Keratinocyte (primary cell): Measurements from ENCODE around the gene S1PR3. TPM values are rescaled to one million over a fixed set of nuclear protein-coding genes. Genes with fewer than 3 reads are reported as not detected.

ENCODE experiments used
- DNase-seq: peaks from one replicate; pipeline ENCODE4 v3.0.0-alpha.2; 2011; ENCODE audit warnings: low read depth, missing footprints, low spot score
- FAIRE-seq: peaks from 2 replicates; lab custom pipeline; 2011; peaks lifted over from hg19 to GRCh38; lab: Jason Lieb, UNC
- H2AFZ ChIP-seq: 2 replicates; pipeline ENCODE4 v1.6.0; 2012; ENCODE audit warnings: low read length, control low read depth, inconsistent platforms; ENCODE audit not compliant: control insufficient read depth
- H3K27ac ChIP-seq: 2 replicates; pipeline ENCODE4 v1.5.1; 2011; ENCODE audit warnings: low read length; ENCODE audit not compliant: control insufficient read depth, insufficient read depth
- H3K27me3 ChIP-seq: 3 replicates; pipeline ENCODE4 v1.6.0; 2011; ENCODE audit warnings: low read length; ENCODE audit not compliant: control insufficient read depth, insufficient read depth; ENCODE audit errors: extremely low read depth
- H3K36me3 ChIP-seq, 2 experiments: 2 replicates in 1 of 2; 3 replicates in 1 of 2; pipeline ENCODE4 v1.5.1; 2011; ENCODE audit warnings: low read length in 2 of 2, mild to moderate bottlenecking in 1 of 2; ENCODE audit not compliant: control insufficient read depth in 2 of 2, insufficient read depth in 2 of 2; ENCODE audit errors: extremely low read depth in 1 of 2
- H3K4me1 ChIP-seq: 3 replicates; pipeline ENCODE4 v1.5.1; 2011; ENCODE audit warnings: low read length; ENCODE audit not compliant: control insufficient read depth, insufficient read depth; ENCODE audit errors: extremely low read depth
- H3K4me2 ChIP-seq: 3 replicates; pipeline ENCODE4 v1.6.0; 2011; ENCODE audit warnings: low read depth, low read length; ENCODE audit not compliant: control insufficient read depth, insufficient read depth; ENCODE audit errors: extremely low read depth
- H3K4me3 ChIP-seq, 3 experiments: fragments of 200-600 bp in 1 of 3; sonication (generic) in 1 of 3; 2 replicates in 2 of 3; 3 replicates in 1 of 3; pipeline ENCODE4 v1.5.1; 2011 to 2016; ENCODE audit warnings: low read length in 3 of 3, mild to moderate bottlenecking in 3 of 3, control low read depth in 2 of 3, inconsistent platforms in 1 of 3, low read depth in 1 of 3, mixed read lengths in 1 of 3, mixed run types in 1 of 3, moderate library complexity in 1 of 3; ENCODE audit not compliant: control insufficient read depth in 2 of 3, insufficient read depth in 2 of 3; ENCODE audit errors: extremely low read depth in 1 of 3
- H3K79me2 ChIP-seq: 2 replicates; pipeline ENCODE4 v1.6.0; 2012; ENCODE audit warnings: low read length; ENCODE audit not compliant: control insufficient read depth, insufficient read depth
- H3K9ac ChIP-seq: 3 replicates; pipeline ENCODE4 v1.6.0; 2011; ENCODE audit warnings: low read length; ENCODE audit not compliant: control insufficient read depth, insufficient read depth; ENCODE audit errors: extremely low read depth
- H3K9me1 ChIP-seq: 3 replicates; pipeline ENCODE4 v1.6.0; 2011; ENCODE audit warnings: low read length; ENCODE audit not compliant: control insufficient read depth, insufficient read depth; ENCODE audit errors: extremely low read depth
- H3K9me3 ChIP-seq: 2 replicates; pipeline ENCODE4 v1.5.1; 2012; ENCODE audit warnings: low read depth, low read length; ENCODE audit not compliant: control insufficient read depth
- H4K20me1 ChIP-seq: 3 replicates; pipeline ENCODE4 v1.6.0; 2011; ENCODE audit warnings: low read length; ENCODE audit not compliant: control insufficient read depth, insufficient read depth; ENCODE audit errors: extremely low read depth
- EZH2 ChIP-seq: IDR thresholded peaks from one replicate; pipeline ENCODE4 v1.6.1; 2012; ENCODE audit warnings: inconsistent platforms, mild to moderate bottlenecking, low read length, moderate library complexity
- dilution Hi-C: fragments of 300-500 bp; cut with MboI; formaldehyde crosslinking; loops from one replicate; pipeline ENCODE4 v1.7.0; 2020; ENCODE audit warnings: low sequenced_read_pairs; ENCODE audit not compliant: extremely low pct_ligation_motif_present
- polyA plus RNA-seq, 5 experiments: library from polyadenylated mRNA; depleted of rRNA in 3 of 5; stranded (reverse) in 3 of 5; stranded (forward) in 1 of 5; unstranded in 1 of 5; fragments of >200 nt; gene quantifications; 1 replicate in 1 of 5; 2 replicates in 3 of 5; 3 replicates in 1 of 5; pipeline versions ENCODE4 v1.2.1 to v1.2.3, GENCODE V29; 2011 to 2012; ENCODE audit warnings: missing spikeins in 2 of 5, low read depth in 1 of 5, low replicate concordance in 1 of 5
- TF ChIP-seq, protein P1 (sequence below), 3 experiments: IDR thresholded peaks in 1 of 3; conservative IDR thresholded peaks in 1 of 3; optimal IDR thresholded peaks in 1 of 3; 2 replicates in 2 of 3; 3 replicates in 1 of 3; pipeline versions ENCODE3 to v1.5.1; 2011; ENCODE audit warnings: low read length in 3 of 3, mild to moderate bottlenecking in 3 of 3, moderate library complexity in 2 of 3, control low read depth in 1 of 3, inconsistent platforms in 1 of 3; ENCODE audit not compliant: insufficient read depth in 2 of 3; ENCODE audit errors: extremely low read depth in 1 of 3

Gene S1PR3
- polyA plus RNA-seq, 1 donor (not counting 4 experiments of a cell fraction or from before 2014, with no cell fraction given): 4.1 TPM

DNA sequence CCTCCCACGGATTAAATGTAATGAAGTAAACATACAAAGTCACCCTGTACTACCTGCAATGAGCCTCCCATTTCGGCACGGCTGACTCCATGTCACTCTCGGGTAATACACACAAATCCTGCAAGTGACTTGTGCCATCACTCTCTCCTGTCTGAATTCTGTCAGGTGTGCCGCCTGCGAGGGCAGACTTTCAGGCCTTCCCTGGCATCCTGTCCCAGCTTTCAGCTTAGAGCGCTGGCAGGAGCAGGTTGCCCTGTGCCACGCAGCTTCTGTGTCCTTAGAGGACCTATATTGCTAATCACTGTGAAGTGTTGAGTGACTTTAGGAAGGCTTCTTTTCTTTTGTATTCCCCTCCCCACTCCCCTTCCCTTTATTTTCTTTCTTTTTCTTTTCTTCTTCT lies 25.8 kb upstream of the S1PR3 start:
- no peaks in the 10 kb centered on the region for H3K9me1 ChIP-seq
- TF ChIP-seq, protein P1, sequence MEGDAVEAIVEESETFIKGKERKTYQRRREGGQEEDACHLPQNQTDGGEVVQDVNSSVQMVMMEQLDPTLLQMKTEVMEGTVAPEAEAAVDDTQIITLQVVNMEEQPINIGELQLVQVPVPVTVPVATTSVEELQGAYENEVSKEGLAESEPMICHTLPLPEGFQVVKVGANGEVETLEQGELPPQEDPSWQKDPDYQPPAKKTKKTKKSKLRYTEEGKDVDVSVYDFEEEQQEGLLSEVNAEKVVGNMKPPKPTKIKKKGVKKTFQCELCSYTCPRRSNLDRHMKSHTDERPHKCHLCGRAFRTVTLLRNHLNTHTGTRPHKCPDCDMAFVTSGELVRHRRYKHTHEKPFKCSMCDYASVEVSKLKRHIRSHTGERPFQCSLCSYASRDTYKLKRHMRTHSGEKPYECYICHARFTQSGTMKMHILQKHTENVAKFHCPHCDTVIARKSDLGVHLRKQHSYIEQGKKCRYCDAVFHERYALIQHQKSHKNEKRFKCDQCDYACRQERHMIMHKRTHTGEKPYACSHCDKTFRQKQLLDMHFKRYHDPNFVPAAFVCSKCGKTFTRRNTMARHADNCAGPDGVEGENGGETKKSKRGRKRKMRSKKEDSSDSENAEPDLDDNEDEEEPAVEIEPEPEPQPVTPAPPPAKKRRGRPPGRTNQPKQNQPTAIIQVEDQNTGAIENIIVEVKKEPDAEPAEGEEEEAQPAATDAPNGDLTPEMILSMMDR (optimal IDR thresholded peaks at IDR 0.05 in 1 of 3, IDR thresholded peaks at IDR 0.05 in 1 of 3, conservative IDR thresholded peaks at IDR 0.05 in 1 of 3; ENCODE audit: extremely low read depth in 1 of 3, insufficient read depth in 2 of 3, low read length in 3 of 3): no peak
- TF ChIP-seq EZH2: no peak
- H3K4me1 ChIP-seq: no peaks in the 10 kb centered on the region
- no peak for FAIRE-seq
- H3K9ac ChIP-seq: no peak overlapping the region
- H3K4me3 ChIP-seq: no peak overlapping the region
- dilution Hi-C loops: no loop called here
- peaks cover 3% of the 10 kb centered on the region for H3K27me3 ChIP-seq
- H4K20me1 ChIP-seq: no peaks in the 10 kb centered on the region
- H3K4me2 ChIP-seq: no peak overlapping the region
- DNase-seq: no peak
- no peaks in the 10 kb centered on the region for H3K79me2 ChIP-seq
- H3K36me3 ChIP-seq: no peaks in the 10 kb centered on the region
- H3K9me3 ChIP-seq: no peaks in the 10 kb centered on the region
- H2AFZ ChIP-seq: no peak overlapping the region
- H3K27ac ChIP-seq: no peak overlapping the region

DNA sequence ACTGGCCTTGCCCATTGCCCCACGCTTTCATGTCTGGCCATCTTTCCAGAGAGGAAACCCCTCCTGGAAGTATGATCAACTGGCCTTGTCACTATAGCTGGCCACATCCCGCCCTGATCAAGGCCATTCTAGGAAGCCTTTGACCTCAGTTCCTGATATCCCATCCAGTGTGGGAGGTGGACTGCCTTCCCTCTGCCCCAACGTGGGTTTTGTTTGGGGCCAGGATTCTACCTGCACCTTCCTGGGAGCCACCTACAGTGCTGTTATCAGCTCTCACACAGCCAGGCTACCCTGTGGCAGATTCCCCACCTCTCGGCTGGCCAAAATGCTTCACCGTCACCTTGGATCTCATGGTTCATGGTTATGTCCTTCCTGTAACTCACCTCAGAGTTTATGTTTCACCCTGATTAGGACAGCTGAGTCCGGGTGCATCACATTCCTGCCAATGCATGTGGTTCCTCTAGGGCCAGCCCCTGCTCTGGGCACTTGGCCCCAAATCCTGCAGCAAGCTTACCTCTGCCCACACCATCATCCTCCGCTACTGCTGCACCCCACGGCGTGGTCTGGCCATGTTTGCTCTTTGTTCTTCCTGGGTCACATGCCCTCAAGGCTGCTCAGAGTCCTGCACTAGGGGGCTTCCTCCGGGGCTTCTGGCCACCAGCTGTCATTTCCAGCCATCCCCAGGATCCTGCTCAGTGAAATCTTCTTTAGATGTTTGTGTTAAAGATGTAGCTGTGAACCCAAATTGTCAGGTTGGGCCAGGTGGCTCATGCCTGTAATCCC lies 24.2 kb upstream of the S1PR3 start:
- H2AFZ ChIP-seq: no peak overlapping the region
- no peaks in the 10 kb centered on the region for H3K9me3 ChIP-seq
- H3K36me3 ChIP-seq: no peaks in the 10 kb centered on the region
- H3K9ac ChIP-seq: no peak overlapping the region
- peaks cover 3% of the 10 kb centered on the region for H3K27me3 ChIP-seq
- no peaks in the 10 kb centered on the region for H3K79me2 ChIP-seq
- dilution Hi-C loops: no loop called here
- no peak overlapping the region for H3K4me3 ChIP-seq
- FAIRE-seq: no peak
- H3K27ac ChIP-seq: no peak overlapping the region
- no peak for DNase-seq
- TF ChIP-seq, protein P1 (optimal IDR thresholded peaks at IDR 0.05 in 1 of 3, IDR thresholded peaks at IDR 0.05 in 1 of 3, conservative IDR thresholded peaks at IDR 0.05 in 1 of 3; ENCODE audit: extremely low read depth in 1 of 3, insufficient read depth in 2 of 3, low read length in 3 of 3): no peak
- TF ChIP-seq EZH2: no peak
- no peaks in the 10 kb centered on the region for H4K20me1 ChIP-seq
- no peak overlapping the region for H3K4me2 ChIP-seq
- H3K9me1 ChIP-seq: no peaks in the 10 kb centered on the region
- H3K4me1 ChIP-seq: no peaks in the 10 kb centered on the region
